Fibroblast of lung (primary cell): ENCODE measurements around the gene SIPA1.

ENCODE experiments used
- CTCF ChIP-seq, 2 donors: IDR thresholded peaks in 1 of 2; conservative IDR thresholded peaks in 1 of 2; 1 replicate in 1 of 2; 2 replicates in 1 of 2; pipeline ENCODE4 v1.5.1; 2011 to 2012; ENCODE audit warnings: low read length in 2 of 2, control low read depth in 1 of 2, inconsistent platforms in 1 of 2, low read depth in 1 of 2, mild to moderate bottlenecking in 1 of 2
- EZH2 ChIP-seq: IDR thresholded peaks from 2 replicates; pipeline ENCODE4 v1.5.1; 2012; ENCODE audit warnings: low read length, control low read depth, mild to moderate bottlenecking; ENCODE audit errors: missing control alignments

GRCh38 chr11:65640483-65641296, 2.8 kb downstream of the SIPA1 start:
- TF ChIP-seq CTCF (conservative IDR thresholded peaks at IDR 0.05 in 1 of 2, IDR thresholded peaks at IDR 0.05 in 1 of 2; ENCODE audit: low read depth in 1 of 2, low read length in 2 of 2) = no peak
- TF ChIP-seq EZH2 = no peak
